SK-N-SH treated with all-trans-retinoic acid at 6 μM for 48 hours (cell line): ENCODE measurements around the gene OR10A3.

Experiments used
- ARNTL ChIP-seq: fragments of 450-650 bp; formaldehyde crosslinking; IDR thresholded peaks from 2 replicates; pipeline ENCODE4 v1.5.0; 2020; ENCODE audit warnings: low read depth, mild to moderate bottlenecking, moderate library complexity, borderline replicate concordance
- CSDC2 ChIP-seq: fragments of 250-450 bp; sonication (Bioruptor Pico); IDR thresholded peaks from 2 replicates; pipeline ENCODE4 v1.5.0; 2020; ENCODE audit warnings: mild to moderate bottlenecking, moderate library complexity
- ESRRG ChIP-seq: fragments of 250-450 bp; sonication (Bioruptor Pico); IDR thresholded peaks from 2 replicates; pipeline ENCODE4 v1.6.1; 2021; ENCODE audit warnings: mild to moderate bottlenecking
- ISL1 ChIP-seq: fragments of 250-450 bp; sonication (Bioruptor Pico); IDR thresholded peaks from 2 replicates; pipeline ENCODE4 v2.1.2; 2022; ENCODE audit warnings: mild to moderate bottlenecking, moderate library complexity
- RARB ChIP-seq: fragments of 250-450 bp; sonication (Bioruptor Pico); IDR thresholded peaks from 2 replicates; pipeline ENCODE4 v1.8.0; 2021; ENCODE audit warnings: mild to moderate bottlenecking, moderate library complexity
- ZFP30 ChIP-seq: fragments of 450-650 bp; formaldehyde crosslinking; IDR thresholded peaks from 2 replicates; pipeline ENCODE4 v1.5.0; 2022; ENCODE audit warnings: mild to moderate bottlenecking, moderate library complexity
- TF ChIP-seq, protein P1 (sequence below): fragments of 250-450 bp; sonication (Bioruptor Pico); IDR thresholded peaks from 2 replicates; pipeline ENCODE4 v1.5.1; 2020; ENCODE audit warnings: low read depth, mild to moderate bottlenecking, moderate library complexity
- TF ChIP-seq, protein P2 (sequence below): fragments of 250-450 bp; sonication (Bioruptor Pico); IDR thresholded peaks from 2 replicates; pipeline ENCODE4 v1.5.1; 2021; ENCODE audit warnings: mild to moderate bottlenecking, moderate library complexity

DNA sequence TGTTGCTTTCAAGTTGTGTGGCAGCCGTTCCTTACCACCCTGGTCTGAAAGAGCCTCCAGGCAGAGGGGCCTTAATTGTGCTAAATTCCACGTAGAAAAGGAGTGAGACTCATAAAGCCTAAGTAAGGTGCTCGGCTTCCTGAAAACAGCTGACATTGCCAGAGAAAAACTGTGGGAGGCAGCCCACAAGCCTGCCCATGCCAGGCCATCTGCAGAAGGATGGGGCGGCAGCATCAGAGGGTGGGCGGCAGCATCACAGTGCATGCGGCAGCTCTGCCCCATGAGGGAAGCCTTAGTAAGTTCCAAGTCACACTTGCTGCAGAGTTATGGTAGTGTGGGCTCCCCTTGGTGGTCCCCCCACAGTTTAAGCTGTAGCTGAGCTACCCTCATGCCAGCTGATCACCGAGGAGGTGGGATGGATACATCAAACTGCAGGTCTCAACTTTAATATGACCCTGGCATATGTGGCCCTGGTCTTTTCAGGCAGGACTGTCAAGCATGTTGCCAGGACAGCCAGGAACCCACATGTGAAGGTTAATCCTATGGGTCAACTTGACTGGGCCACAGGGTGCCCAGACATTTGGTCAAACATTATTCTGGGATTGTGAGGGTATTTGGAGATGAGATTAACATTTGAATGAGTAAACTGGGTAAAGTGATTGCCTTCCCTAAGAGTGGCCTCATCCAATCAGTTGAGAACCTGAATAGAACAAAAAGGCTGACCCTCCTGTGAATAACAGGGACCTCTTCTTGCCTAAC, 42.5 kb upstream of the OR10A3 start:
- TF ChIP-seq ISL1 (CRISPR knock-in tag) (no peak), CSDC2 (CRISPR knock-in tag) (no peak), ESRRG (CRISPR knock-in tag) (no peak), ZFP30 (CRISPR knock-in tag) (no peak), ARNTL (CRISPR knock-in tag) (no peak), RARB (CRISPR knock-in tag) (no peak)
- TF ChIP-seq, protein P1, sequence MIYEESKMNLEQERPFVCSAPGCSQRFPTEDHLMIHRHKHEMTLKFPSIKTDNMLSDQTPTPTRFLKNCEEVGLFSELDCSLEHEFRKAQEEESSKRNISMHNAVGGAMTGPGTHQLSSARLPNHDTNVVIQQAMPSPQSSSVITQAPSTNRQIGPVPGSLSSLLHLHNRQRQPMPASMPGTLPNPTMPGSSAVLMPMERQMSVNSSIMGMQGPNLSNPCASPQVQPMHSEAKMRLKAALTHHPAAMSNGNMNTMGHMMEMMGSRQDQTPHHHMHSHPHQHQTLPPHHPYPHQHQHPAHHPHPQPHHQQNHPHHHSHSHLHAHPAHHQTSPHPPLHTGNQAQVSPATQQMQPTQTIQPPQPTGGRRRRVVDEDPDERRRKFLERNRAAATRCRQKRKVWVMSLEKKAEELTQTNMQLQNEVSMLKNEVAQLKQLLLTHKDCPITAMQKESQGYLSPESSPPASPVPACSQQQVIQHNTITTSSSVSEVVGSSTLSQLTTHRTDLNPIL (CRISPR knock-in tag) = no peak
- TF ChIP-seq, protein P2, sequence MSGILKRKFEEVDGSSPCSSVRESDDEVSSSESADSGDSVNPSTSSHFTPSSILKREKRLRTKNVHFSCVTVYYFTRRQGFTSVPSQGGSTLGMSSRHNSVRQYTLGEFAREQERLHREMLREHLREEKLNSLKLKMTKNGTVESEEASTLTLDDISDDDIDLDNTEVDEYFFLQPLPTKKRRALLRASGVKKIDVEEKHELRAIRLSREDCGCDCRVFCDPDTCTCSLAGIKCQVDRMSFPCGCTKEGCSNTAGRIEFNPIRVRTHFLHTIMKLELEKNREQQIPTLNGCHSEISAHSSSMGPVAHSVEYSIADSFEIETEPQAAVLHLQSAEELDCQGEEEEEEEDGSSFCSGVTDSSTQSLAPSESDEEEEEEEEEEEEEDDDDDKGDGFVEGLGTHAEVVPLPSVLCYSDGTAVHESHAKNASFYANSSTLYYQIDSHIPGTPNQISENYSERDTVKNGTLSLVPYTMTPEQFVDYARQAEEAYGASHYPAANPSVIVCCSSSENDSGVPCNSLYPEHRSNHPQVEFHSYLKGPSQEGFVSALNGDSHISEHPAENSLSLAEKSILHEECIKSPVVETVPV = no peak
